K562 (cell line): Measurements from ENCODE around the gene DOP1B.

Experiments used
- CHD4 ChIP-seq: fragments of 200-600 bp; sonication (generic); IDR thresholded peaks from 3 replicates; pipeline ENCODE4 v1.6.1; 2012; ENCODE audit warnings: low read depth, mild to moderate bottlenecking, mixed read lengths, low read length, inconsistent platforms; ENCODE audit not compliant: insufficient read depth, insufficient replicate concordance, poor library complexity, severe bottlenecking
- CTCF ChIP-seq, 3 experiments: IDR thresholded peaks in 2 of 3; conservative IDR thresholded peaks in 1 of 3; 2 replicates each; pipeline ENCODE4 v1.5.1; 2011 to 2012; ENCODE audit warnings: low read length in 3 of 3, mild to moderate bottlenecking in 3 of 3, control low read depth in 2 of 3, improper control_type of control experiment in 1 of 3, inconsistent platforms in 1 of 3, low read depth in 1 of 3, mixed read lengths in 1 of 3, moderate library complexity in 1 of 3; ENCODE audit not compliant: insufficient read depth in 2 of 3
- ELK1 ChIP-seq: sonication (generic); formaldehyde crosslinking; IDR thresholded peaks from 2 replicates; pipeline ENCODE4 v1.8.1; 2022; ENCODE audit warnings: missing genetic modification reagents
- POLR2AphosphoS5 ChIP-seq: IDR thresholded peaks from 2 replicates; pipeline ENCODE4 v1.6.1; 2011; ENCODE audit warnings: mild to moderate bottlenecking, low read depth, low read length, moderate library complexity; ENCODE audit not compliant: control insufficient read depth, insufficient read depth
- RCOR1 ChIP-seq, 2 experiments: IDR thresholded peaks; 2 replicates each; pipeline ENCODE4 v1.6.1; 2012; ENCODE audit warnings: low read depth in 2 of 2, low read length in 2 of 2, borderline replicate concordance in 1 of 2, improper control_type of control experiment in 1 of 2
- RERE ChIP-seq: sonication (generic); formaldehyde crosslinking; IDR thresholded peaks from 2 replicates; pipeline ENCODE4 v1.8.0; 2023; ENCODE audit warnings: missing genetic modification reagents, mild to moderate bottlenecking, borderline replicate concordance
- SIRT6 ChIP-seq: IDR thresholded peaks from one replicate; pipeline ENCODE4 v1.6.1; 2012; ENCODE audit warnings: low read depth, mild to moderate bottlenecking, control low read depth, inconsistent platforms, low read length, moderate library complexity
- SNRNP70 ChIP-seq: fragments of 200-400 bp; formaldehyde crosslinking; optimal IDR thresholded peaks from 2 replicates; pipeline ENCODE3; 2017; ENCODE audit warnings: low read depth, low read length
- STAG1 ChIP-seq: sonication (generic); formaldehyde crosslinking; IDR thresholded peaks from 2 replicates; pipeline ENCODE4 v1.5.0; 2020; ENCODE audit warnings: missing genetic modification reagents, borderline replicate concordance
- TAF1 ChIP-seq: IDR thresholded peaks from 2 replicates; pipeline ENCODE4 v1.6.1; 2011; ENCODE audit warnings: mild to moderate bottlenecking, low read length, moderate library complexity; ENCODE audit not compliant: insufficient read depth, control insufficient read depth, severe bottlenecking; ENCODE audit errors: extremely low read depth

GRCh38 chr21:36111238-36111637, 45.4 kb upstream of the DOP1B start:
- no peak for TF ChIP-seq STAG1 (CRISPR knock-in tag)
- TF ChIP-seq SIRT6, result no peak
- no peak for TF ChIP-seq ELK1 (CRISPR knock-in tag)
- TF ChIP-seq SNRNP70, result no peak
- no peak for TF ChIP-seq CHD4
- no peak for TF ChIP-seq CTCF (IDR thresholded peaks at IDR 0.05 in 2 of 3, conservative IDR thresholded peaks at IDR 0.05 in 1 of 3; ENCODE audit: insufficient read depth in 2 of 3, low read depth in 1 of 3, low read length in 3 of 3)
- no peak for TF ChIP-seq RERE (CRISPR knock-in tag)
- no peak for TF ChIP-seq RCOR1 (IDR thresholded peaks at IDR 0.05; ENCODE audit: borderline replicate concordance in 1 of 2, low read depth in 2 of 2, low read length in 2 of 2)
- no peak for TF ChIP-seq TAF1
- no peak for TF ChIP-seq POLR2AphosphoS5
